Endothelial cell of umbilical vein (primary cell): ENCODE measurements around the gene KMT2B.

Source experiments
- EZH2 ChIP-seq: IDR thresholded peaks from 2 replicates; pipeline ENCODE4 v1.6.1; 2012; ENCODE audit warnings: borderline replicate concordance, low read depth, mild to moderate bottlenecking, moderate library complexity, low read length, inconsistent platforms; ENCODE audit not compliant: severe bottlenecking
- POLR2AphosphoS5 ChIP-seq: IDR thresholded peaks from 2 replicates; pipeline ENCODE4 v1.6.1; 2012; ENCODE audit warnings: low read depth, mild to moderate bottlenecking, control low read depth, low read length, moderate library complexity; ENCODE audit not compliant: insufficient read depth
- TF ChIP-seq, protein P1 (sequence below), 2 donors: IDR thresholded peaks; 1 replicate in 1 of 2; 2 replicates in 1 of 2; pipeline ENCODE4 v1.5.1; 2011; ENCODE audit warnings: low read length in 2 of 2, mild to moderate bottlenecking in 2 of 2, moderate library complexity in 2 of 2, control low read depth in 1 of 2, inconsistent platforms in 1 of 2, low read depth in 1 of 2; ENCODE audit not compliant: insufficient read depth in 1 of 2; ENCODE audit errors: extremely low read depth in 1 of 2

DNA sequence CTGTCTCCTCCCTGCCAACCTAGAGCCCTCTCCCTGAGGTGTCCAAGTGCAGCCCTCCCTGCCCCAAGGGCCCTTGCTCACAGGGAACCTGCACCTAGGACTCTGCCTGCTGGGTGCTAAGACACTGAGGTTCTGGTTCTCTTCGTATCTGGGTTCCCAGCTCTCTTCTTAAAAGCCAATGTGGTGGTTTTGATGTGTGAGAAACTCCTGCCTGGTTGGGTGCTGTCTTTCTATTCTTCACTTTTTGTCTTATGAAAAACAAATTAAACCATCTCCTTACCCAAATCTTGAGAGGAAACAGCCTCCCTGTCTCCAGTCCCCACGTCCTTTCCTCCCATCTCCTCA is 4.3 kb upstream of the KMT2B start:
- TF ChIP-seq, protein P1, sequence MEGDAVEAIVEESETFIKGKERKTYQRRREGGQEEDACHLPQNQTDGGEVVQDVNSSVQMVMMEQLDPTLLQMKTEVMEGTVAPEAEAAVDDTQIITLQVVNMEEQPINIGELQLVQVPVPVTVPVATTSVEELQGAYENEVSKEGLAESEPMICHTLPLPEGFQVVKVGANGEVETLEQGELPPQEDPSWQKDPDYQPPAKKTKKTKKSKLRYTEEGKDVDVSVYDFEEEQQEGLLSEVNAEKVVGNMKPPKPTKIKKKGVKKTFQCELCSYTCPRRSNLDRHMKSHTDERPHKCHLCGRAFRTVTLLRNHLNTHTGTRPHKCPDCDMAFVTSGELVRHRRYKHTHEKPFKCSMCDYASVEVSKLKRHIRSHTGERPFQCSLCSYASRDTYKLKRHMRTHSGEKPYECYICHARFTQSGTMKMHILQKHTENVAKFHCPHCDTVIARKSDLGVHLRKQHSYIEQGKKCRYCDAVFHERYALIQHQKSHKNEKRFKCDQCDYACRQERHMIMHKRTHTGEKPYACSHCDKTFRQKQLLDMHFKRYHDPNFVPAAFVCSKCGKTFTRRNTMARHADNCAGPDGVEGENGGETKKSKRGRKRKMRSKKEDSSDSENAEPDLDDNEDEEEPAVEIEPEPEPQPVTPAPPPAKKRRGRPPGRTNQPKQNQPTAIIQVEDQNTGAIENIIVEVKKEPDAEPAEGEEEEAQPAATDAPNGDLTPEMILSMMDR (IDR thresholded peaks at IDR 0.05; ENCODE audit: extremely low read depth in 1 of 2, insufficient read depth in 1 of 2, low read depth in 1 of 2, low read length in 2 of 2), result no peak
- TF ChIP-seq POLR2AphosphoS5 (no peak), EZH2 (no peak)
